Activated CD4-positive, alpha-beta T cell treated with anti-CD3 and anti-CD28 coated beads, Interleukin-2, amount 50 U/mL, for 48 hours (primary cell): ENCODE measurements around the gene CTDNEP1.
"Not testable (repeated sequence)": the region's sequence is repeated elsewhere in the genome, so short reads cannot be mapped to it uniquely, and the experiment has no call there.

Experiments used
- DNase-seq, 2 experiments: peaks; one replicate each; pipeline ENCODE4 v3.0.0-alpha.2; 2020

CTDNEP1 gene

DNA sequence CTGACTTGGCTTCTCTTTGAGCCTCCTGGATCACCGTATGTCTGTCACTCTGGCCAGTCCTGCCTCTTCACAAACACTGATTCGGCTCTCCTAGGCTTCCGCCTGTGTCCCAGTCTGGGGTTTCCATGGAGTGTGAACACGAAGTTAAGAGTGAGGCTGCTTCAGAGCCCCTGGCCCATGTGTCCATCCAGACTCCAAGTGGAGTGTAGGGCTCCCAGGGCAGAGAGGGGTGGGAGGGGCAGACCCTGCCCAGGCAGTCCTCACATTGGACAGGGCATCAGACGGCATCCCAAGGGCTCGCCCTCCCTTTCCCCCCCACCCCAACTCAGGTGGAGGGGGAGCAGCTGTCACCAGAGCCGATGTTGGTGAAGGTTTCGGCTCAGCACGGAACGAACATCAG, 7.7 kb downstream of the CTDNEP1 start:
- DNase-seq, result not testable (repeated sequence)

DNA sequence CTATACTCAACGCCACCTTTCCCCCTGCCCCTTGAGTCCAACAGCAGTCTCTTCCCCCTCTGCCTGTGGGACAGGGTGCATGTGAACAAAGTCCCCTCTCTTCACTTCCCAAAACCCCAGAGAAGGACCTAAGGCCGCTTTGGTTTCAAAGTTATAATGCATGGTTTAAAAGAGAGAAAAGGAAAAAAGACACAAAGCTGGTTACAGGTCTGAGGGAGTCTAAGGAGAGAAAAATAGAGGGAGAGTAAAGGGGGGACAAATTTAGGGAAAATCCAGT, 8.1 kb downstream of the CTDNEP1 start:
- DNase-seq, result no peak

DNA sequence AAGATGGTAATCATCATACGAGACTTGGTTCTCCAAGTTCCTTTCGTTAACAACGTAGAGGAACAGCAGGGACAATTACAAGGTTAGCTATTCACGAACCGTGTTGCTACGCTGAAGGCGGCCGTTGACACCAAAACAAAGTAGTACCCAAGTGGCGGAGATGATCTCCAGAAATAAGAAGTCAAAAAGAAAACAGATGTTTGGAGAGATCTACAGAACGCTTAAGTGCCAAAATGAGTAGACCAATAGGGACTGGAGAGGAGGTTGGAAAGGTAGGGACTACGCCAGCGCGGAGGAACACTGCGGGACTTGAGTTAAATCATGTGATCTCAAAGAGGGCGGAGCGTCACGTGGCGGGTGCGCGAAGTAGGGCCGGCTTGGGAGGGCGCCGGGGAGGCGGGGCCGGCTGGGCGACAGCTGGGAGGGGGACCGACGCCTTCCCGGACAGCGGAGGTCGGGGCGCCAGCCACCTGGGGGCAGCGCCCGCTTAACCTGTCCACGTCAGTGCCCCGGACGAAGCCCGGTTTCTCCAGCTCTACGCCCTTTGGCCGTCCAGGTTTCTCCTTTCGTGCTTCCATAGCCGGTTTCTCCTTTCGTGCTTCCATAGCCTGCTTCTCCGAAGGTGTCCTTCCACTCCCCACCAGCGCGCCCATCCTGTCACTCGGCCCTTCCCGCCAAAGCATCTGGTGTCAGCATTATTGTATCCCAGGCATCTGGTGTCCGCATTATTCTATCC, 8.6 kb downstream of the CTDNEP1 start:
- DNase-seq, result peak; percentile 93 to 95

DNA sequence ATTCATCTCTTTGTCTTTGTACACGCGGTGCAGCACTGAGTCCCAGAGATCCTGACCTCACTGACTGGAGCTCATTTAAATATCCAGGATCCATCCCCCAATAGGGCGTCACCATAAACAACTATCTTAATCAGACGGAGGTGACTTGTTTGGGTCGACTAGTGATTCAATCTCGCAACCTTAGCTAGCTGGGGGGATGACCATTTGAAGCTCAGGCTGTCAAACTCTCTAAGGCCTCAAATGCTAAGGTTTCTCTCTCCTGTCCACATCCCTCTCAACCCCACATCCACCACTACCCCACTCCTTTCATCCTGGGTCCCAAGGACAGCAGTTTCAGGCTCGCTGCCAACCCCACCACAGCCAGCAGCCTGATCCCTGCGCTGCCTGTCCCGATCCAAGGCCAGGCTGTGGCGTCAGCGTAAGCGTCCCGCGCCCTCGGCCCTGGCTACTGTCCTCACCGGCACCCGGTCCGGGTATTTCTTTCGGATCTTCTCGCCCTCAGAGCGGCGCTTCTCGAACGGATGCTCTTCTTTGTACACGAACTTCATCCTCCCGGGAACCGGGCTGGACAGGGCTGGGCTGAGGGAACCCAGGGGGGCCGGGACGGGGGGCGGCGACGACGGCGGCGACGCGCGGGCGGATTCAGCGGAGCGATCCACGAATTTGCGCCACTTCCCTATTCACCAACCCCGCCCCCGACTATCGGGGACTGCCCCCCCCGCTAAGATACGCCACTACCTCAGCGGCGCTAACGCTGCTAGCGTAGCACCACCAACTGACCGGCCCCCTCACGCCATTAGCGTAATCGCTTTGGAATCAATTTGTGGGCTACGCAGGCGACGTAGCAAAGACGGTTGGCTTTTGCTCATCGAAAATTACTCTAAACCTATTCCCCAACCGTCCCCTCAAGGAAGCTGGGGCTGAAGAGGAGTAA, 9.5 kb downstream of the CTDNEP1 start, which contains the start of gene GABARAP:
GABARAP (minus strand) TSS at position 667 of the 934 bp plus-strand sequence; CDS start at position 548, 119 bp downstream.
- peak; percentile 94 to 96 for DNase-seq

DNA sequence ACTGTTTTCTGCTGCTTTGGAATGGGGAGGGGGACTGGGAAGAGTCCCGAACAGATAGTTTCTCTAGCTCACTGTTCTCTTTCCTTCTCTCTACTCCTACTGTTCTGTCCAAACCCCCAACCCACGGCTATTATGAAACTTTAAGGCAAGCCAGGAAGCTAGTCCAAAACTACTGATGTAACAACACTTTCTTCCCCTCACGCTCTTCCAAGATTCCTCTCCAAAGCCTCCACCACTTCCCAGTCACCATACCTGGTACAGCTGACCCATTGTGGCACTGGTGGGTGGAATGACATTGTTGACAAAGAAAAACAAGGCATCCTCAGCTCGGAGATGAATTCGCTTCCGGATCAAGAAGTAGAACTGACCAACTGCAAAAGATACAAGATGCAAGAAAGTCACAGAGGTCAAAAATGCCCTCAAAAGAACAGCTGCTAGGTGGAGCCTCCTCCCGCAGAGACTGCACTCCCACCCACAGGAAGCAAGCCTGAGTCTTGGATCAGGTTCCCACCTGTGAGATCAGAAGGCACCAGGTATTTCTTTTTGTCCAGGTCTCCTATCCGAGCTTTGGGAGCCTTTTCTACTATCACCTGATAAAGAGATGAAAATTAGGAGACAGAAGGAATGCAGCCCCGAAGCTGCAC, 10.3 kb downstream of the CTDNEP1 start:
- no peak for DNase-seq

DNA sequence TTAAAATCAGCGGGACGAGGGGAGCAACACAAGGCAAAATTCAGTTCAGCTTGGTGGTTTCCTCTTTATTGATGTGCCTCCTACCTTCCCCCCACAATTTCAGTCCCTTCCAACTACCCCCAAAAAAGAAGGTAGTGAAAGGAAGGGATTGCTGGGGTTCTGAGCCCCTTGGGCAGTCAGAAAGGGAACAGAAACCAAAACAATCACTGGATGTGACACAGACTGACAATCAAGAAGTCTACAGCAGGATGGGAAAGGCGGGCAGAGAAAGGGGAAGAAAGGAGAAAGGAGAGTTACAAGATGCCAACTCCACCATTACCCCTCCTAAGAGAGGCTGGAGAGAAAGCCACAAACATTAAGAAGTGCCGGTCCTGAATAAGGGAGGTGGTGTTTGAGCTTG, 11.2 kb downstream of the CTDNEP1 start:
- DNase-seq, result no peak

DNA sequence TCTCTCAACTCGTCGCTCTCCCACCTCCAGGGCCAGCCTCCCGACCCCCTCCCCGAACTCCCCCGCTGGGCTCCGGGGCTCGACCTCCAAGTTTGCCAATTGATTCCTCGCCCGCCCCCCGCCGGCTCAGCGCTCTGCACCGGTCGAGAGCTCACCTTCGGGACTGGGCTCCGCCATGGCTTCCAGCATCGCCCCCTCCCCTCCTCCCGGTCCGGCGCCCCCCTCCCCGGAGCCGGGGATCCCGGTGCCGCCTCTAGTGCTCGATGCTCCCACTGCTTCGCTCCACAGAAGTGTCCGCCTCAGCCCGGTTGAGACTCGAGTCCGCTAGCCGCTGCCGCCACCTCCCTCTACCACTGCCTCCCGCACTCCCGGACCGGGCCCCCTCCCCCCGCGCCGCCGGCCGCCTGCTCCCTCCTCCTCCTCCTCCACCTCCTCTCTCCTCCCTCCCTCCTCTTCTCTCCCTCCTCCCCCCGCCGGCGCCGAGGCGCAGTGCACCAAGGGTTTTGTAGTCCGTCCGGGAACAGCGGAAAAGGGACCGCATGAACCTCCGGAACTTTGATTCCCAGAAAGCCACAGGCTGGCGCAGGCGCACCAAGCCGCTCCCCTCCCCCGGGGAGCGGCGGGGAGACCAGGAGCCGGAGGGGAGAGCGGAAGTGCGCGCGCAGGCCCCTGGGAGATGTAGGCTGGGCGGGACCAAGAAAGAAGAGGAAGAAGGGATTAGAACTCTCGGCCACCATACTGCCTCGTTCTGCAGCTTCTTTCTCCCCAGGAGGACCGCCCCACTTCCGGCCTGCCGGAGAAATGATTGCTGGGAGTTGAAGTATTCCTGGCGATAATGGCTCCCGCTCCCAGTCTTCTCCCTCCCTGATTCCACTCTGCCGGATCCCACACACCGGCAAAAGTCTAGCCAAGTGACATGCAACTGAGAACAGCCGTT, 12.2 kb downstream of the CTDNEP1 start, which contains the start of gene PHF23:
PHF23 (minus strand) TSS at position 367 of the 937 bp plus-strand sequence; CDS start at position 189, 178 bp downstream.
- DNase-seq, result peak; percentile 98

DNA sequence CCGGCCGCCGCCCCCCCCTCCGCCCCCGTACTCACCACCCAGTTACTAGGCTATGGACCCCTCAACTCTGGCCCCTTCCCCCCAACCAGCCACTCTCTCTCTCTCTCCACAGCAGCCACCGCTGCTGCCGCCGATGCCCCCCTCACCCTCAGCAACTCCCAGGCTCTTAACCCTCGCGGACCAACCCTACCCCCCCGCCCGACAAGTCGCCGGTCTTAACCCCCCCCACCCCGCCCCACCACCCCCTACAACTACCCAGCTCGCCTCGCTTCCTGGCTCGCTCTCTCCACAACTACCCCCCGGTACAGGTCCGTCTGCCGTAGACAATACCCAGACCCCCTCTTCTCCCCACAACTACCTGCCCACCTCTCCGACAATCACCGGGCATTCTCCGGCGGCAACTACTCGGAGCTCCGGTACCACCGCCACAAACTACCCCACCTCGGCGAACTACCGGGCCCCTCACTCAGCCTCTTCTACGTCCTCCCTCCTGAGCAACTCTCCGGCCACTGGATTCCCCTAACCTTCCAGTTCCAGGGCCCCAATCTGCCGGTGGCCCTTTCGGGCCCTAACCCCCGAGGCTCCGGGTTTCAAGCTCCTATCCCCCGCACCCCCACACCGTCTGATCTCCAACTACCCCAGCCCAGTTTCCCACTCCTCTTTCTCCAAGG, 13.0 kb downstream of the CTDNEP1 start:
- no peak for DNase-seq

DNA sequence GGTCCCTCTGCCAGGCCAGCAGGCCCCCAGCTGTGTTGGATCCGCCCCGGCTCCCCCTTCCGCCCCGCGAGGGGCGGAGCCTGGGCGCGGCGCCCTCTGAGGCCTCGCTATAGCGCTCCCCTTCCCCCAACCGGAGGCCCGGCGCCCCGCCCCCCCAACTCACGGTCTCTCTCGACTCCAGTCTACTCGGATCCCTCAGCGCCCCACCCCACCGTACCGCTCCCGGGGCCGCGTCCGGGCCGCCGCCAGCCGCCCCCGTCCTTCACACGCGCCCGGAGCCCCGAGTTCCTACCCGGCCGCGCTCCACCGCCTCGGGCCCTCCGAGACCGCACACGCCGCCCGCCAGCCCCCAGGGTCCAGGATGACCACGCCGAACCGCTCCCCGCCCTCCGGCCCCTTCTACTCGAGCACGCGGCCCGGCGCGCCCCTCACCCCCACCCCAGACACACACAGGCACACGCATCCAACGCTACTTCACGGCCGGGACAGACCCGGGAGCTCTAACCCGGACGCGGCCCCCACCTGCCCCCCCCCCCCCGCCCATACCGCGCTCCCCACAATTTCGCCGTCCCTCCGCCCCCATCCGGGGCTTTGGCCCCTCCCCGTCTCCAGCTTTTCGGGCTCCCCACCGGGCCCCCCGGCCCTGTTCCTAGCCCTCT, 13.6 kb downstream of the CTDNEP1 start:
- peak; percentile 90 to 91 for DNase-seq

DNA sequence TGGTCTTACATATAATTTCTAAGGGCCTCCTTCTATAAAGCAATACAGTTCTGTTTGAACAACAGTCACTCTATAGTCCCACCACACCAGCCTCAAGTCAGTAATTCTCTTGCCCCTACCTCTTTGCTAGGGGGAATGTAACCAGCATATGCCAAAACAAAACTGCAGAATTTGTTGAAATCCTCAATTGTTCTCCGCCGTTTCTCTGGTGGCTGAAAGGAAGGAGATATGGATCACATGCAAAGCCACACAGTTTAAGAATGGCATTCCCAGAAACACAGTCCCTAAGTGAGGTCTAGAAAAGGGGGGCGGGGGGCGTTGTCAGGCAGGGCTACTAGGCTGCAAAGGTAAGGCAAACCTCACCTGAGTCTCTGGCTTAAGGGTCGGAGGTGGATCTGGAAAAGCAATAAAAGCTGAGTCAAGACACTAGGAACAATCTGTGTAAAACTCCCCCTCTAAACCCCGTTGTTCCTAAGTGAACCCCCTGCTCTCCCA, 14.2 kb downstream of the CTDNEP1 start:
- no peak for DNase-seq

DNA sequence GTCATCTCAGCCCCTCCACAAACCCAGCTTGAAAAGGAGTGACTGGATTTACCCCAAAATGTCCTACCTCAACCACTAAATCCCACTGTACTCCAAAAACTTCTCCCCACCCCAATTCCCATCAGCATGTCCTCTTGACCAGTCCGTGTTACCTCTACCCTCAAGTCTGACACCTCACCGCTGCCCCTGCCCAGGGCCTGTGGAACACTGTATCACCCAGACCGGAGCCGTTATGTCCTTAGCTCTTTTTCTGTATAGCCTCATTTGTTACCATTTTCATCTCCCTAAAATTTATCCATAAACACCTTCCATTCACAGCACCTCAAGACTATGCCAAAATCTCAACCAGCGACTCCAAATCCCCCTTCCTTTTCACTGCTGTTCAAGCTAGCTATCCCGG, 14.7 kb downstream of the CTDNEP1 start:
- DNase-seq, result no peak

DNA sequence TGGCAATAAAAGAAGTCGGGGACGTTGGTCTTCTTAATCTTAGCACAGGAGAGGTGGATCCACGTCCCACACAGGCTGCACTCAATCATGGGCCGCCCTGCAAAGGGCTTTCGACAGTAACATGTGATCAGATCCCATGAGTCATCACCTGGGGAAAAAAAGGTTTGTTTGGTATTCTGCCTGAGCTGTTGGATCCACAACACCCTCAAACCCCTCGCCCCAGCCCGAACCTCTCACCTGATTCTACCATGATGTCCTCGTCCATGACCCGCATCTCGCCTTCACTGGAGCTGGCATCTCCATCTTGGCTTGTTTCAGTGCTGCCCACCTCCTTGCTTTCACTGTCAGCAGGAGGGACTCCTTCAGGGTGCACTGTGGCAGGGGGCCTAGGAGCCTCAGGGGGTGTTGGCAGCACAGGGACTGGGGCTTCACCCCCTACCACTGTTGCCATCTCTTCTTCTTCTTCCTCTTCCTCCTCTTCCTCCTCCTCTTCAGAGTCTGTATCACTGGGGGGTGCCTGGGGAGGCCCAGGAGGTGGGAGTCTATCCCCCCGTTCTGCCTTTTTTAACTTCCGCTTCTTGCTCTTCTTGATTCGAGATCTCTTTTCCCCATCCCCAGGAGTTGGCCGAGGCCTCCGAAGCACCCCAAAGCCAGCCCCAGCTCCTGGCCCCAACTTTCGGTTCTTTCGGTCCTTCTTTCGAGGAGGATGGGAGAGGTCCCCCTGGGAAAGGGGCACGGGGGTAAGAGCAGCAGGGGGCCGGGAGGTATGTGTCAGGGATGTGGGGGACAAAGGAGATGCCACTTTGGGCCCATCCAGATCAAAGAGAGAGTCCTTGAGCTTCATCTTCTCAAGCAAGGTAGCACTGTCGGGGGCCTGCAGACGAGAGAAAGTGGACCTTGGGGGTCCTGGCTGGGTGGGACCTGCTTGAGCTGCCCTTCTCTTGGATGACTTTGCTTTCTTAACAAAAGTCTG, 15.6 kb downstream of the CTDNEP1 start:
- no peak for DNase-seq

DNA sequence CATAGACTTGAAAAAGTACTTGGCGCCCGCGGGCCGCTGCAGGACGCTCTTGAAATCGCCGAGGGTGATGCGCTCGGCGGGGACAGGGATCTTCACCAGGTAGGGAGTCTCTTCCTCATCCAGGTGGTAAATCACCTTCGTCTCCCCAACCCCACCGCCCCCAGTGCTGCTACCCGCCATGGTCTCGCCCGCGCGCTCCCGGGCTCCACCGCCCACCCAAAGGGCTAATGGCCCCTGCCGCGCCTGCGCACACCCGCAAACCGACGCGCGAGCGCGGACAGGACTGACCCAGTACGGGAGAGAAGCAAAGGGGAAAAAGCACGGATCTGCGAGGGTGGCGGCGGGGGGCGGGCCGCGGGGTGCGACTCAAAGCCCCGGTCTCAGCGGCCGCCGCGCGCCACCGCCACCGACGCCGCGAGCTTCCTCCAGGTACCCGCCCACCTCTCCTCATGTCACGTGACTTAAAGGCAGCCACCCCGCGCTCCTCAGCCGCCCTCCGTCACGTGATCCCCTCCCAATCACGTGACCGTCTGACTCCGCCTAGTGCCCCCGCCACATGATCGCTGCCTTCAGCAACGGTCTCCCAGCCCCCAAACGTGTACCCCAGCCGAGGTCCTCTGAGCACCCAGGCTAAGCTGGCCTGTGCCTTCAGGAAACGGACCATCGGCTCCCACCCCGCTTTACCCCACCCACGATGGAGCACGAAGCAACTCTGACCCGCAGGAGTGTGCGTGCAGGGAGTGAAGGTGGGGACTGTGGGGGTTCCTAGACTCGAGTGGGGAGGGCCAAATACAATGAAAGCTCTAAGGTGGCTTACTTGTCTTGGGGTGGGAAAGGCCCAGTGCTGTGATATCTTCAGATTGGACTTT, 17.2 kb downstream of the CTDNEP1 start, which contains the start of gene DVL2:
DVL2 (minus strand) TSS at position 435 of the 869 bp plus-strand sequence; CDS start at position 180, 255 bp downstream.
- peak; percentile 95 for DNase-seq

DNA sequence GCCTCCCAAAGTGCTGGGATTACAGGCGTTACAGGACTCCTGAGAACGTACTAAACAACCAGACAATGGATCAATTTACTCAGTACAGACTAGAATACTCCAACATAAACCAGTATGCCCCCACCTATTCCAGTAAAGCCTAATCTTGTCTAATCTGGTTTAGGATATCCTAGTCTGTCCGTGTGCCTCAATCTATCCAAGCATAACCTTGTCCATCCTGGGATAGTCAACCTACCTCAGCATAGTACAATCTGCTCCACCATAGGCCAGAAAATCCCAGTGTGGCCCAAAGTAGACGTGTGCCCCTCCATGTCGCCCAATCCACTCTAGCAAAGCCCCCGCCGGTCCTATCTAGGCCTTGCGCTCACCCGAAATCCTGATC, 17.8 kb downstream of the CTDNEP1 start:
- DNase-seq, result no peak

DNA sequence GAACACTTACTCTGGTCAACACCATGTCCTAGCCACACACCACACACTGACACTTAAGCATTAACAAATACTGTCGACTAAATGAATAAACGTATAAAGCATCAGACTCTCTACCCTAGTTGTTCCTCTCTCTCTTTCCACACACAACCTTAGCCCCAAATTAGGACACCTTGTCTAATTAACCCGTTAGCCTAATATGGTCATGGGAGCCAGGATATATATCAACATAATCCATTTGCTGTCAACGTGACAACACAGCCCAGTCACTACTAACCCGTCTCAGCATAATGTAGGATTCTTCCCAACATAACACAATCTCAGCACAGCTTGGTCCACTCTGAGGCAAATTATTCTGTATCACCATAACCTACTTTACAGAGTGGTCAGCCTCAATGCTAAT, 19.4 kb downstream of the CTDNEP1 start:
- DNase-seq, result no peak

DNA sequence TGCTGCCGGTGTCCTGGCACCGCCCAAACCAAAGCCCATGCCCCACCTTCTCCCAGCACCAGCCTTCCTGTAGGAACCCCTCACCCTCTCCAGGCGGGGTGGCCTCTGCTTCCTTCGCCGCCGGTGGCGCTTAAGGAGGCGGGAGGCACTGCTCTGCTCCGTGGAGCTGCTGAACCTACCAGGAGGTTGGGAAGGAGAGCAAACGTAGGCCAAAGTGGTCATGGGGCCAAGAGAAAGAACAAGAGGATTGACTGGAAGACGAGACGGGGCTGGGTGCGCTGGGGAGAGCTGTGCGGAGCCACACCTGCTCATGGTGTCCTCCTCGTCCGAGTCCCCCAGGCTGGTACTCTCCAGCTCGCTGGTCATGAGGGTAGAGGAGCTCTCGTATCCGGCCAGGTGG, 22.0 kb downstream of the CTDNEP1 start:
- DNase-seq, result no peak

DNA sequence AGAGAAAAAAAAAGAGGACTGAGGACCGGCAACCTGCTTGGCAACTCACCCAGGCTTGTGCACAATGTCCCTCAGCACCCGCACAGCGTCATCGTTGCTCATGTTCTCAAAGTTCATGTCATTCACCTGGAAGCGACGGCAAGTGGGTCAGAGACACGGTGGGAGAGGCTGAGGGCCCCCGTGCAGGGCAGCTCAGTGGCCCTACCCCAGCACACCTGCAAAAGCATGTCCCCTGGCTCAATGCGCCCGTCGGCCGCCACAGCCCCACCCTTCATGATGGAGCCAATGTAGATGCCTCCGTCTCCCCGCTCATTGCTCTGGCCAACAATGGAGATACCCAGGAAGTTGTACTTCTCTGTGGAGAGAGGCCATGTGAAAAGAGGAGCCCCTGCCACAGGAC, 22.6 kb downstream of the CTDNEP1 start:
- DNase-seq, result no peak
